ENCODE results near the gene ZNF791. TPM values are rescaled to one million over a fixed set of nuclear protein-coding genes. Genes with fewer than 3 reads are reported as not detected.

Gene ZNF791
- total RNA-seq, 1 experiment from 2014 or later, result 26.3 TPM

DNA sequence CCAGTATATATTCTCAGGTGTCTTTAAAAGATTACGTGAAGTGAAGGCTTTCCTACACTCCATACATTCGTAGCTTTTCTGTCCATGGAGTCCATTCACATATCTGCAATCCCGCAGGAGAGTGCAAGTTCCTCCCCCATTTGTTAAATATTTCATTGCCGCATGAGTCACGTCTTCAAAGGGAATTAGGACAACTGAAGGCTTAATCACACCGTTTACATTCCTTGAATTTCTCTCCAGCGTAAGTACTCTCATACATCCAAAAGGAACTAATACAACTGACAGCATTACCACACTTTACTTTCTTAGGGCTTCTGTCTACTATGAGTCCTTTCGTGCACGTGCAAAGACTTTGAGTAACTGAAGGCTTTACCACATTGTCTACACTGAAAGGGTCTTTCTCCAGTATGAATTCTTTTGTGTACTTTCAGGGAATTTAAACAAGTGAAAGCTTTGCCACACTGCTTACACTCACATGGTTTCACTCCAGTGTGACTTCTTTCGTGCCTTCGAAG is 30.5 kb upstream of the ZNF791 start:
- no peaks in the 10 kb centered on the region for H3K79me2 ChIP-seq (ENCODE audit: low read length)
- H2AFZ ChIP-seq (ENCODE audit: low read length), result no peak overlapping the region
- H3K9me3 ChIP-seq (ENCODE audit: low read length), result peaks cover 29% of the 10 kb centered on the region
- TF ChIP-seq, protein P1, sequence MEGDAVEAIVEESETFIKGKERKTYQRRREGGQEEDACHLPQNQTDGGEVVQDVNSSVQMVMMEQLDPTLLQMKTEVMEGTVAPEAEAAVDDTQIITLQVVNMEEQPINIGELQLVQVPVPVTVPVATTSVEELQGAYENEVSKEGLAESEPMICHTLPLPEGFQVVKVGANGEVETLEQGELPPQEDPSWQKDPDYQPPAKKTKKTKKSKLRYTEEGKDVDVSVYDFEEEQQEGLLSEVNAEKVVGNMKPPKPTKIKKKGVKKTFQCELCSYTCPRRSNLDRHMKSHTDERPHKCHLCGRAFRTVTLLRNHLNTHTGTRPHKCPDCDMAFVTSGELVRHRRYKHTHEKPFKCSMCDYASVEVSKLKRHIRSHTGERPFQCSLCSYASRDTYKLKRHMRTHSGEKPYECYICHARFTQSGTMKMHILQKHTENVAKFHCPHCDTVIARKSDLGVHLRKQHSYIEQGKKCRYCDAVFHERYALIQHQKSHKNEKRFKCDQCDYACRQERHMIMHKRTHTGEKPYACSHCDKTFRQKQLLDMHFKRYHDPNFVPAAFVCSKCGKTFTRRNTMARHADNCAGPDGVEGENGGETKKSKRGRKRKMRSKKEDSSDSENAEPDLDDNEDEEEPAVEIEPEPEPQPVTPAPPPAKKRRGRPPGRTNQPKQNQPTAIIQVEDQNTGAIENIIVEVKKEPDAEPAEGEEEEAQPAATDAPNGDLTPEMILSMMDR (conservative IDR thresholded peaks at IDR 0.05; ENCODE audit: low read depth, low read length), result no peak
- TF ChIP-seq EZH2phosphoT487 (IDR thresholded peaks at IDR 0.05; ENCODE audit: borderline replicate concordance, low read length) (no peak), EZH2 (IDR thresholded peaks at IDR 0.05; ENCODE audit: low read length, unreplicated experiment) (no peak)
- H3K4me1 ChIP-seq (ENCODE audit: insufficient read depth, low read length), result 0 out of 2 replicates have a peak, but pooled peaks cover 4% of the 10 kb centered on the region
- DNase-seq, result peak; percentile 91
- ChIA-PET POLR2A (ENCODE audit: unreplicated experiment) (no interaction called here), CTCF (no interaction called here)
- H3K27ac ChIP-seq (ENCODE audit: low read length), result no peak overlapping the region
- no peaks in the 10 kb centered on the region for H3F3A ChIP-seq (ENCODE audit: low read length, unreplicated experiment)
- no peaks in the 10 kb centered on the region for H3K9me2 ChIP-seq (replicated peaks; ENCODE audit: low read length)
- TSS peak; percentile 20 for BruUV-seq (replicated peaks)
- H3K4me2 ChIP-seq (ENCODE audit: low read length), result no peak overlapping the region
- H3K9ac ChIP-seq (ENCODE audit: low read length), result no peak overlapping the region
- no peaks in the 10 kb centered on the region for H3K27me3 ChIP-seq (ENCODE audit: low read length)
- no peaks in the 10 kb centered on the region for H4K20me1 ChIP-seq (ENCODE audit: low read length)
- peak; percentile 90 for ATAC-seq
- peaks cover 38% of the 10 kb centered on the region for H3K36me3 ChIP-seq (ENCODE audit: low read depth, low read length)
- intact Hi-C loops (cut with micrococcal nuclease), result no loop called here
- no peak overlapping the region for H3K4me3 ChIP-seq (ENCODE audit: low read length)

DNA sequence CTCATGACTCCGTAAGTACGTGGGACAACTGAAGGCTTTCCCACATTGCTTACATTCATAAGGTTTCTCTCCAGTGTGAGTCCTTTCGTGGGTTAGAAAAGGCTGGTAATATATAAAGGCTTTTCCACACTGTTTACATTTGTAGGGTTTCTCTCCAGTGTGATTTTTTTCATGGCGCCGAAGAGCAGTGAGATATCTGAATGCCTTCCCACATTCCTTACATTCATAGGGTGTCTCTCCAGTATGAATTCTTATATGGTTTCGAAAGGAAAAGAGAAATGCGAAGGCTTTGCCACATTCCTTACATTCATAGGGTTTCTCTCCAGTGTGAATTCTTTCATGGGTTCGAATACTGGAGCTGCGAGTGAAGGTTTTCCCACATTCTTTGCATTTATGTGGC is 29.6 kb upstream of the ZNF791 start:
- Histone ChIP-seq H3K27me3 (ENCODE audit: low read length) (no peaks in the 10 kb centered on the region), H2AFZ (ENCODE audit: low read length) (no peak overlapping the region), H3K4me1 (ENCODE audit: insufficient read depth, low read length) (0 out of 2 replicates have a peak, but pooled peaks cover 4% of the 10 kb centered on the region), H3K27ac (ENCODE audit: low read length) (no peak overlapping the region), H3K9ac (ENCODE audit: low read length) (no peak overlapping the region), H3K4me2 (ENCODE audit: low read length) (no peak overlapping the region), H4K20me1 (ENCODE audit: low read length) (no peaks in the 10 kb centered on the region), H3F3A (ENCODE audit: low read length, unreplicated experiment) (no peaks in the 10 kb centered on the region), H3K36me3 (ENCODE audit: low read depth, low read length) (peaks cover 38% of the 10 kb centered on the region), H3K4me3 (ENCODE audit: low read length) (peak overlapping the region; percentile 27; the same call in 1 of the 2 replicates), H3K9me2 (replicated peaks; ENCODE audit: low read length) (no peaks in the 10 kb centered on the region), H3K79me2 (ENCODE audit: low read length) (no peaks in the 10 kb centered on the region), H3K9me3 (ENCODE audit: low read length) (peaks cover 29% of the 10 kb centered on the region)
- no peak for DNase-seq
- TF ChIP-seq, protein P1 (conservative IDR thresholded peaks at IDR 0.05; ENCODE audit: low read depth, low read length), result no peak
- TF ChIP-seq EZH2 (IDR thresholded peaks at IDR 0.05; ENCODE audit: low read length, unreplicated experiment), result no peak
- TF ChIP-seq EZH2phosphoT487 (IDR thresholded peaks at IDR 0.05; ENCODE audit: borderline replicate concordance, low read length), result no peak
- POLR2A ChIA-PET (ENCODE audit: unreplicated experiment), result no interaction called here
- CTCF ChIA-PET, result no interaction called here
- no peak for ATAC-seq
- no TSS peak for BruUV-seq (replicated peaks)
- intact Hi-C loops (cut with micrococcal nuclease), result no loop called here

DNA sequence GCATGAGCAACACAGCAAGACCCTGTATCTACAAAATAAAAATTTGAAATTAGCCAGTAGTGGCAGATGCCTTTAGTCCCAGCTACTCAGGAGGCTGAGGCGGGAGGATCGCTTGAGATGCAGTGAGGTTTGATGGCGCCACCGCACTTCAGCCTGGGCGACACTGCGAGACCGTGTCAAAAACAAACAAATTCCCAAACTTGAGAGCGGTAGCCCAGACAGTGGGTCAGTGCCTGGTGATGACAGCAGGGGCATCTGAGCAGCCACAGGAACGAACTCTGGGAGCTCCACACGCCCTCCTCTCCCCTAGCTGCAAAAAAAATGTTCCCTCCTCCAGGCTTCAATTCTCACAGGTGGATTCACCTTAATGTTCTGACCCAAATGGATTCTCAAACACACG is 14.2 kb upstream of the ZNF791 start:
- POLR2A ChIA-PET (ENCODE audit: unreplicated experiment), result no interaction called here
- no peak overlapping the region for H3K4me2 ChIP-seq (ENCODE audit: low read length)
- DNase-seq (no peak), ATAC-seq (no peak)
- CTCF ChIA-PET, result no interaction called here
- intact Hi-C loops (cut with micrococcal nuclease), result no loop called here
- no peaks in the 10 kb centered on the region for H3K9me3 ChIP-seq (ENCODE audit: low read length)
- H3K79me2 ChIP-seq (ENCODE audit: low read length), result no peaks in the 10 kb centered on the region
- H3K4me1 ChIP-seq (ENCODE audit: insufficient read depth, low read length), result no peaks in the 10 kb centered on the region
- no peaks in the 10 kb centered on the region for H3K27me3 ChIP-seq (ENCODE audit: low read length)
- H3F3A ChIP-seq (ENCODE audit: low read length, unreplicated experiment), result no peaks in the 10 kb centered on the region
- BruUV-seq (replicated peaks), result no TSS peak
- H3K4me3 ChIP-seq (ENCODE audit: low read length), result no peak overlapping the region
- no peak overlapping the region for H3K27ac ChIP-seq (ENCODE audit: low read length)
- H3K36me3 ChIP-seq (ENCODE audit: low read depth, low read length), result peaks cover 13% of the 10 kb centered on the region
- no peak overlapping the region for H2AFZ ChIP-seq (ENCODE audit: low read length)
- TF ChIP-seq EZH2phosphoT487 (IDR thresholded peaks at IDR 0.05; ENCODE audit: borderline replicate concordance, low read length) (no peak), EZH2 (IDR thresholded peaks at IDR 0.05; ENCODE audit: low read length, unreplicated experiment) (no peak)
- TF ChIP-seq, protein P1 (conservative IDR thresholded peaks at IDR 0.05; ENCODE audit: low read depth, low read length), result no peak
- no peak overlapping the region for H3K9ac ChIP-seq (ENCODE audit: low read length)
- H4K20me1 ChIP-seq (ENCODE audit: low read length), result no peaks in the 10 kb centered on the region
- H3K9me2 ChIP-seq (replicated peaks; ENCODE audit: low read length), result no peaks in the 10 kb centered on the region

Measured in PC-3 (cell line).